ENCODE data around the gene ZFAND3.

- no peak for TF ChIP-seq POLR2A (IDR thresholded peaks at IDR 0.05)
- TF ChIP-seq CTCF (IDR thresholded peaks at IDR 0.05), result peak; percentile 67 to 96 (median 88)
Measured at GRCh38 chr6:37791156-37791919, 28.2 kb upstream of the ZFAND3 start.
